ENCODE data around the gene RNU5D-1.
"Not testable (repeated sequence)": the region's sequence is repeated elsewhere in the genome, so short reads cannot be mapped to it uniquely, and the experiment has no call there.

The RNU5D-1 gene

DNA sequence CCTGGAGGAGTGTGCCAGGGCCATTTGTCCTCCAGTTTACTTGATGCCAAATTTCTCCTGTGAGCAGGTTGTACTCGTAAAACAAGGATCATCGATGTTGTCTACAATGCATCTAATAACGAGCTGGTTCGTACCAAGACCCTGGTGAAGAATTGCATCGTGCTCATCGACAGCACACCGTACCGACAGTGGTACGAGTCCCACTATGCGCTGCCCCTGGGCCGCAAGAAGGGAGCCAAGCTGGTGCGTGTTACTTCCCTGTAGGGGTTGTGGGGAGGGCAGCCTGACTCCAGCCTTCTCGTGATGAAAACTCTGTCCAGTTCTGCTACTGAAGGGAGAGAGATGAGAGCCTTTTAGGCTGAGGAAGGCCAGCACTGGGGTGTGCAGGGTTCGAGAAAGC, 46.6 kb upstream of the RNU5D-1 start:
- H3K4me2 ChIP-seq: peak overlapping the region; percentile 94; the same call in 1 of the 2 replicates
- no peak overlapping the region for H2AFZ ChIP-seq (ENCODE audit: low read depth)
- H3K4me3 ChIP-seq (IDR thresholded peaks at IDR 0.05; ENCODE audit: insufficient read depth, low read depth, low read length): no peak overlapping the region
- peaks cover 23% of the 10 kb centered on the region for H3K4me1 ChIP-seq (ENCODE audit: low read depth, poor library complexity, severe bottlenecking)
- H3K36me3 ChIP-seq (ENCODE audit: insufficient read depth): peaks cover 23% of the 10 kb centered on the region; the same call in 1 of the 2 replicates
- H3K79me2 ChIP-seq (ENCODE audit: insufficient read depth, low read depth): peaks cover 39% of the 10 kb centered on the region
- no peak overlapping the region; the same call in 1 of the 2 replicates for H3K9ac ChIP-seq
- TF ChIP-seq, protein P1, sequence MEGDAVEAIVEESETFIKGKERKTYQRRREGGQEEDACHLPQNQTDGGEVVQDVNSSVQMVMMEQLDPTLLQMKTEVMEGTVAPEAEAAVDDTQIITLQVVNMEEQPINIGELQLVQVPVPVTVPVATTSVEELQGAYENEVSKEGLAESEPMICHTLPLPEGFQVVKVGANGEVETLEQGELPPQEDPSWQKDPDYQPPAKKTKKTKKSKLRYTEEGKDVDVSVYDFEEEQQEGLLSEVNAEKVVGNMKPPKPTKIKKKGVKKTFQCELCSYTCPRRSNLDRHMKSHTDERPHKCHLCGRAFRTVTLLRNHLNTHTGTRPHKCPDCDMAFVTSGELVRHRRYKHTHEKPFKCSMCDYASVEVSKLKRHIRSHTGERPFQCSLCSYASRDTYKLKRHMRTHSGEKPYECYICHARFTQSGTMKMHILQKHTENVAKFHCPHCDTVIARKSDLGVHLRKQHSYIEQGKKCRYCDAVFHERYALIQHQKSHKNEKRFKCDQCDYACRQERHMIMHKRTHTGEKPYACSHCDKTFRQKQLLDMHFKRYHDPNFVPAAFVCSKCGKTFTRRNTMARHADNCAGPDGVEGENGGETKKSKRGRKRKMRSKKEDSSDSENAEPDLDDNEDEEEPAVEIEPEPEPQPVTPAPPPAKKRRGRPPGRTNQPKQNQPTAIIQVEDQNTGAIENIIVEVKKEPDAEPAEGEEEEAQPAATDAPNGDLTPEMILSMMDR (conservative IDR thresholded peaks at IDR 0.05; ENCODE audit: low read depth, low read length): no peak
- no peak overlapping the region for H3K27ac ChIP-seq
- no peaks in the 10 kb centered on the region for H3K27me3 ChIP-seq (ENCODE audit: insufficient read depth, low read depth)
- H4K20me1 ChIP-seq (ENCODE audit: insufficient read depth): peaks cover 6% of the 10 kb centered on the region; the same call in 1 of the 2 replicates

DNA sequence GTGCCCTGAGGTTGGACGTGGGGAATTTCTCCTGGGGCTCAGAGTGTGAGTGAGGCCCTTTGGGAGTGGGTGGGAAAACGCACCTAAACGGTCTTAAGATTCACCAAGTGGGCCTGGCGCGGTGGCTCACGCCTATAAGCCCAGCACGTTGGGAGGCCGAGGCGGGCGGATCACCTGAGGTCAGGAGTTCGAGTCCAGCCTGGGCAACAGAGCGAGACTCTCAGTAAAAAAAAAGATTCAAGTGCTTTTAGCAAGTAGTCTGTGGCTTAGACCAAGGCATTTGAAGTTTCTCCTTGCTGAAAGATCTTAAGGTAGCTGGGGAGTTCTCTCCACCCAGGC, 45.7 kb upstream of the RNU5D-1 start:
- Histone ChIP-seq H3K79me2 (ENCODE audit: insufficient read depth, low read depth) (peaks cover 39% of the 10 kb centered on the region), H3K9ac (peak overlapping the region; percentile 99; the same call in 1 of the 2 replicates), H3K4me2 (peak overlapping the region; percentile 94), H3K27me3 (ENCODE audit: insufficient read depth, low read depth) (no peaks in the 10 kb centered on the region), H2AFZ (ENCODE audit: low read depth) (no peak overlapping the region), H3K4me3 (IDR thresholded peaks at IDR 0.05; ENCODE audit: insufficient read depth, low read depth, low read length) (peak overlapping the region; percentile 10), H3K36me3 (ENCODE audit: insufficient read depth) (peaks cover 23% of the 10 kb centered on the region; the same call in 1 of the 2 replicates), H4K20me1 (ENCODE audit: insufficient read depth) (peaks cover 6% of the 10 kb centered on the region; the same call in 1 of the 2 replicates), H3K4me1 (ENCODE audit: low read depth, poor library complexity, severe bottlenecking) (peaks cover 23% of the 10 kb centered on the region), H3K27ac (peak overlapping the region; percentile 91; the same call in 1 of the 2 replicates)
- TF ChIP-seq, protein P1 (conservative IDR thresholded peaks at IDR 0.05; ENCODE audit: low read depth, low read length): no peak

DNA sequence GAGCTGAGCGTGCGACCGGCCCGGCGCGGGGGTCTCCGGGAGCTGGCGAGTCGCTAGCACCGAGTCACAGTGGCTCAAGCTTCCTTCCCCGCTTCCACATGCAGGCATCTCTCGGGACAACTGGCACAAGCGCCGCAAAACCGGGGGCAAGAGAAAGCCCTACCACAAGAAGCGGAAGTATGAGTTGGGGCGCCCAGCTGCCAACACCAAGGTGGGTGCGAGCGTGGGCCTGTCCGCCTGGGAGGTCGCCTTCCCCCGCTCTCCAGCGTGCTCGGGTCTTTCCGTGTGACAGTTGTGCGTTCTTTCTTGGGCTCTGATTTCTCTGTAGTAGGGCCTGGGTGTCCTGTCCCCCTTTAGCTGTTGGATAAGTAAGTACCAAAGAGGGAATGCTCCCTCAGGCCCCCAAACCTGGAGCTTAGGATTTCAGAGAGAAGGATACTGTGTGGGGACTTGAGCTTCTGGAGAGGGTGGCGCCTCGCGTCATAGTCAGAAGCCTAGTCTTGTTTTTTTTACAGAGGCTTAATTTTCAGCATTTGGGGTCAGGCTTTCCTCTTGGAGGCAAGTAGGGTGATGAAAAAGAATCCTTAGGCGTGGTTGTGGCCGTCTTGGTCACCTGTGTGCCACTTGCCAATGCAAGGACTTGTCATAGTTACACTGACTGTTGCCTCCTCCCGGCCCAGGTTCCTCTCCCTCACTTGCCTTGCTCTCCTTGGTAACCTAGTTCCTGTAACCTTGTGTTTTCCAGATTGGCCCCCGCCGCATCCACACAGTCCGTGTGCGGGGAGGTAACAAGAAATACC, 45.2 kb upstream of the RNU5D-1 start:
- TF ChIP-seq, protein P1 (conservative IDR thresholded peaks at IDR 0.05; ENCODE audit: low read depth, low read length): no peak
- H3K79me2 ChIP-seq (ENCODE audit: insufficient read depth, low read depth): peaks cover 39% of the 10 kb centered on the region
- no peaks in the 10 kb centered on the region for H3K27me3 ChIP-seq (ENCODE audit: insufficient read depth, low read depth)
- H2AFZ ChIP-seq (ENCODE audit: low read depth): peak overlapping the region; percentile 46; the same call in 1 of the 2 replicates
- H3K9ac ChIP-seq: peak overlapping the region; percentile 99
- H3K4me3 ChIP-seq (IDR thresholded peaks at IDR 0.05; ENCODE audit: insufficient read depth, low read depth, low read length): peak overlapping the region; percentile 88
- peaks cover 23% of the 10 kb centered on the region; the same call in 1 of the 2 replicates for H3K36me3 ChIP-seq (ENCODE audit: insufficient read depth)
- peaks cover 23% of the 10 kb centered on the region for H3K4me1 ChIP-seq (ENCODE audit: low read depth, poor library complexity, severe bottlenecking)
- H3K27ac ChIP-seq: peak overlapping the region; percentile 91
- peaks cover 6% of the 10 kb centered on the region; the same call in 1 of the 2 replicates for H4K20me1 ChIP-seq (ENCODE audit: insufficient read depth)
- H3K4me2 ChIP-seq: peak overlapping the region; percentile 94

DNA sequence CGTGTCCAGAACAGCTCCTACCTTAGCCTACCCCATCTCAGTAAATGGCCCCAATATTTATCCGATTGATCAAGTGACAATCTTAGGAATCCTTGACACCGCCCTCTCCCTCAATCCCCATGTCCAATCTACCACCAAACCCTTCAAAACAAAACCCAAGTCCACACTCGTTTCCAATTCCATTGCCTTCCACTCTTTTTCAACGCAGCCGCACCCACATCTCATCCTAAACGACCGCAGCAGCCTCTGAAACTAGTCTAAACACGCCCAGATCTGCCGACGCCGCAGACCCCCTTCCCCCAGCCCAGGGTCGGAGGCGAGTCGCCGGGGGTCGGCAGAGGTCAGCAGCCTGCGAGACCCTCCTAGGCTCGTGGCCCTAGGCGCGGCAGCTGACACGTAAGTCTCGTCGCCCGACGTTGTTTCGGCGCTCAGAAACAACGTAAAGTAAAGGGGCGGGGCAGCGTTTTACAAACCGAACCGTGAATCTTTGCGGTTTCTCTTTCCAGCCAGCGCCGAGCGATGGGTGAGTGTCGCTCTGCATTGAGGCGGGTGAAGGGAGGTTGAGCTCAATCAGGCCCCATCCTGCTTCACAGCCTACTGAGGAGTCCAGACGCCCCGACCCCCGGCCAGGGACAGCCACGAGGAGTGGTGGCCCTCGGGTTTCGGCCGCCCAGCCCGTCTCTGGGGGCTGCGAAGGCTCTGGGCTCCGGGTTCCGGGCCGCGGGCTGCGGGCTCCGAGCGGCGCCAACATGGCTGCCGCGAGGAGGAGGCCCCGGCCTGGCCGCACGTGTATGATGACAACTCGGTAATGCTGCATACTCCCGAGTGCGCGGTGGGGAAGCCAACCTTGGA, 44.3 kb upstream of the RNU5D-1 start, which contains the start of gene RPS8:
TSS of gene RPS8 (plus strand) at position 463 of the 852 bp plus-strand sequence. CDS start at position 520, 57 bp downstream.
- peaks cover 6% of the 10 kb centered on the region; the same call in 1 of the 2 replicates for H4K20me1 ChIP-seq (ENCODE audit: insufficient read depth)
- TF ChIP-seq, protein P1 (conservative IDR thresholded peaks at IDR 0.05; ENCODE audit: low read depth, low read length): no peak
- H3K9ac ChIP-seq: peak within 1 kb of the TSS; percentile 99
- H3K27ac ChIP-seq: peak within 1 kb of the TSS; percentile 91
- no peaks in the 10 kb centered on the region for H3K27me3 ChIP-seq (ENCODE audit: insufficient read depth, low read depth)
- peaks cover 23% of the 10 kb centered on the region for H3K4me1 ChIP-seq (ENCODE audit: low read depth, poor library complexity, severe bottlenecking)
- peak within 1 kb of the TSS; percentile 46 for H2AFZ ChIP-seq (ENCODE audit: low read depth)
- H3K4me3 ChIP-seq (IDR thresholded peaks at IDR 0.05; ENCODE audit: insufficient read depth, low read depth, low read length): peak within 1 kb of the TSS; percentile 88
- peaks cover 23% of the 10 kb centered on the region; the same call in 1 of the 2 replicates for H3K36me3 ChIP-seq (ENCODE audit: insufficient read depth)
- peaks cover 39% of the 10 kb centered on the region for H3K79me2 ChIP-seq (ENCODE audit: insufficient read depth, low read depth)
- H3K4me2 ChIP-seq: peak within 1 kb of the TSS; percentile 94

DNA sequence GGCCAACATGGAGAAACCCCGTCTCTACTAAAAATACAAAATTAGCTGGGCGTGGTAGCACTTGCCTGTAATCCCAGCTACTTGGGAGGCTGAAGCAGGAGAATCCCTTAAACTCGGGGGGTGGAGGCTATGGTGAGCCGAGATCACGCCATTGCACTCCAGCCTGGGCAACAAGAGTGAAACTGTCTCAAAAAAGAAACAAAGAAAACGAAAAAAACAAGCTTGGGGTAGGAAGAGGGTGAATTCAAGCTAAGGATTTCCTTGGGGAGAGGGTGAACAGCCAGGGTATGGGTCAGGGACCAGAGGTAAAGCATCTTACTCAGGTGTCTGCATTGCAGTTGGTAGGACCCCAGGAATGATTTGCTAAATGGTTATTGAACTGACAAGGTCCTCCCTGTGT, 35.5 kb upstream of the RNU5D-1 start:
- not testable (repeated sequence) for H3K4me3 ChIP-seq (IDR thresholded peaks at IDR 0.05; ENCODE audit: insufficient read depth, low read depth, low read length); H3K27ac ChIP-seq; H3K4me1 ChIP-seq (ENCODE audit: low read depth, poor library complexity, severe bottlenecking); H3K9ac ChIP-seq; H2AFZ ChIP-seq (ENCODE audit: low read depth); H3K27me3 ChIP-seq (ENCODE audit: insufficient read depth, low read depth); H3K4me2 ChIP-seq; H4K20me1 ChIP-seq (ENCODE audit: insufficient read depth); H3K79me2 ChIP-seq (ENCODE audit: insufficient read depth, low read depth); H3K36me3 ChIP-seq (ENCODE audit: insufficient read depth)
